ENCODE measurements around the gene LMF1. TPM values are rescaled to one million over a fixed set of nuclear protein-coding genes. Genes with fewer than 3 reads are reported as not detected.

The LMF1 gene
- total and polyA plus RNA-seq, 2 donors (not counting 1 experiment from before 2014, with no cell fraction given), result 36.4 to 63.2 TPM

GRCh38 chr16:842711-843560, 127.8 kb downstream of the LMF1 start:
- H3K4me3 ChIP-seq (ENCODE audit: control extremely low read depth in 1 of 5, extremely low read depth in 1 of 5, insufficient read depth in 1 of 5, low read depth in 2 of 5, low read length in 4 of 5), result no peak overlapping the region
- POLR2A ChIA-PET, result no interaction called here
- Mint-ChIP-seq H3K27me3 (peaks cover 3% of the 10 kb centered on the region), H3K27ac (no peak overlapping the region), H3K4me1 (no peaks in the 10 kb centered on the region), H3K9me3 (ENCODE audit: insufficient read depth) (no peaks in the 10 kb centered on the region), H3K4me3 (no peak overlapping the region)
- H3K9ac ChIP-seq (ENCODE audit: low read length), result no peak overlapping the region
- intact Hi-C loops (cut with micrococcal nuclease), result no loop called here
- ATAC-seq (ENCODE audit: low read depth) (no peak), DNase-seq (no peak)
- CTCF ChIA-PET, result interaction anchor here (0.7 kb wide), 1 partner anchor 130 kb away, joined by 3 read pairs; no protein-coding TSS in a partner anchor
- no peak overlapping the region for H3K27ac ChIP-seq (ENCODE audit: low read length in 2 of 2)
- TF ChIP-seq CTCF (IDR thresholded peaks at IDR 0.05) (no peak), EZH2 (IDR thresholded peaks at IDR 0.05; ENCODE audit: borderline replicate concordance, insufficient read depth, low read depth, low read length, poor library complexity, severe bottlenecking) (no peak)
- peaks cover 0 to 16% (median 0%) of the 10 kb centered on the region in 3 donors for H3K9me3 ChIP-seq (ENCODE audit: control extremely low read depth in 1 of 3, control insufficient read depth in 2 of 3, insufficient read depth in 1 of 3, low read length in 2 of 3)
- 84% methylated on average over 33 of the region's 33 CpGs for WGBS (ENCODE audit: insufficient coverage)
- H3K4me2 ChIP-seq (replicated peaks; ENCODE audit: low read depth, low read length, poor library complexity, severe bottlenecking), result no peak overlapping the region
- H2AFZ ChIP-seq (ENCODE audit: insufficient read depth, low read depth, low read length, poor library complexity, severe bottlenecking), result no peak overlapping the region
- no peaks in the 10 kb centered on the region for H3K4me1 ChIP-seq (ENCODE audit: control insufficient read depth in 2 of 2, insufficient read depth in 2 of 2, low read length in 2 of 2)
- no peaks in the 10 kb centered on the region for H3K79me2 ChIP-seq (ENCODE audit: control insufficient read depth, insufficient read depth, low read length)
- H3K36me3 ChIP-seq (replicated peaks in 1 of 2; ENCODE audit: control extremely low read depth in 1 of 2, control insufficient read depth in 1 of 2, extremely low read depth in 1 of 2, insufficient read depth in 2 of 2, low read length in 1 of 2), result no peaks in the 10 kb centered on the region
- H3K27me3 ChIP-seq (replicated peaks in 1 of 4; ENCODE audit: control extremely low read depth in 1 of 4, control insufficient read depth in 3 of 4, insufficient read depth in 4 of 4, low read length in 3 of 4), result peaks cover 0 to 3% (median 0%) of the 10 kb centered on the region in 4 experiments
- no peaks in the 10 kb centered on the region for H4K20me1 ChIP-seq (ENCODE audit: control insufficient read depth, insufficient read depth, low read length, poor library complexity, severe bottlenecking)

GRCh38 chr16:842061-842476, 128.7 kb downstream of the LMF1 start:
- no peaks in the 10 kb centered on the region for H3K4me1 ChIP-seq (ENCODE audit: control insufficient read depth in 2 of 2, insufficient read depth in 2 of 2, low read length in 2 of 2)

More at GRCh38 chr16:842061-842476, 128.7 kb downstream of the LMF1 start:
- Mint-ChIP-seq H3K27me3 (peaks cover 3% of the 10 kb centered on the region), H3K27ac (no peak overlapping the region), H3K9me3 (ENCODE audit: insufficient read depth) (no peaks in the 10 kb centered on the region), H3K4me3 (no peak overlapping the region), H3K4me1 (no peaks in the 10 kb centered on the region)
- no peak overlapping the region for H3K4me3 ChIP-seq (ENCODE audit: control extremely low read depth in 1 of 5, extremely low read depth in 1 of 5, insufficient read depth in 1 of 5, low read depth in 2 of 5, low read length in 4 of 5)
- 80% methylated on average over 18 of the region's 19 CpGs for WGBS (ENCODE audit: insufficient coverage)
- H3K27ac ChIP-seq (ENCODE audit: low read length in 2 of 2), result no peak overlapping the region
- H3K79me2 ChIP-seq (ENCODE audit: control insufficient read depth, insufficient read depth, low read length), result no peaks in the 10 kb centered on the region
- ChIA-PET POLR2A (no interaction called here), CTCF (no interaction called here)
- TF ChIP-seq CTCF (IDR thresholded peaks at IDR 0.05) (no peak), EZH2 (IDR thresholded peaks at IDR 0.05; ENCODE audit: borderline replicate concordance, insufficient read depth, low read depth, low read length, poor library complexity, severe bottlenecking) (no peak)
- no peaks in the 10 kb centered on the region for H4K20me1 ChIP-seq (ENCODE audit: control insufficient read depth, insufficient read depth, low read length, poor library complexity, severe bottlenecking)
- no peaks in the 10 kb centered on the region for H3K36me3 ChIP-seq (replicated peaks in 1 of 2; ENCODE audit: control extremely low read depth in 1 of 2, control insufficient read depth in 1 of 2, extremely low read depth in 1 of 2, insufficient read depth in 2 of 2, low read length in 1 of 2)
- ATAC-seq (ENCODE audit: low read depth) (no peak), DNase-seq (no peak)
- peaks cover 0 to 20% (median 0%) of the 10 kb centered on the region in 3 donors for H3K9me3 ChIP-seq (ENCODE audit: control extremely low read depth in 1 of 3, control insufficient read depth in 2 of 3, insufficient read depth in 1 of 3, low read length in 2 of 3)
- H3K4me2 ChIP-seq (replicated peaks; ENCODE audit: low read depth, low read length, poor library complexity, severe bottlenecking), result no peak overlapping the region
- H3K27me3 ChIP-seq (replicated peaks in 1 of 4; ENCODE audit: control extremely low read depth in 1 of 4, control insufficient read depth in 3 of 4, insufficient read depth in 4 of 4, low read length in 3 of 4), result peaks cover 0 to 3% (median 0%) of the 10 kb centered on the region in 4 experiments
- H3K9ac ChIP-seq (ENCODE audit: low read length), result no peak overlapping the region
- intact Hi-C loops (cut with micrococcal nuclease), result no loop called here
- no peak overlapping the region for H2AFZ ChIP-seq (ENCODE audit: insufficient read depth, low read depth, low read length, poor library complexity, severe bottlenecking)

Measured in B cell (primary cell).